A549 (cell line): ENCODE measurements around the gene ASZ1. TPM values are rescaled to one million over a fixed set of nuclear protein-coding genes. Genes with fewer than 3 reads are reported as not detected.

ENCODE experiments used
- ATAC-seq, 2 experiments: fragments of 200-7000 bp in 1 of 2; fragments of >200 bp in 1 of 2; cut with Nextera tagmentation in 1 of 2; cut with Tn5 transposase in 1 of 2; 3 replicates each; pipeline versions ENCODE4 v1.8.0 to v1.9.1; 2018 to 2020; ENCODE audit warnings: mild to moderate bottlenecking in 1 of 2, moderate library complexity in 1 of 2
- CTCF ChIA-PET: fragments of 300-600 bp; sonication (Branson Sonifier 250); formaldehyde crosslinking; extraction: SDS; loops from one replicate; lab custom pipeline; 2021; ENCODE audit warnings: antibody characterized with exemption, inconsistent platforms; lab: Yijun Ruan, JAX
- POLR2A ChIA-PET: fragments of 350-600 bp; formaldehyde crosslinking; extraction: SDS; loops from one replicate; lab custom pipeline; 2021; ENCODE audit warnings: antibody characterized with exemption, inconsistent platforms; lab: Yijun Ruan, JAX
- DNase-seq, 2 experiments: peaks; one replicate each; pipeline versions ENCODE4 v3.0.0 to v3.0.0-alpha.2; 2011 to 2016; ENCODE audit warnings: low read depth in 1 of 2, low spot score in 1 of 2
- FAIRE-seq: peaks from 2 replicates; lab custom pipeline; 2011; peaks lifted over from hg19 to GRCh38; lab: Jason Lieb, UNC
- H3K27ac ChIP-seq, 2 experiments: fragments of >200 bp; sonication (Bioruptor Twin); formaldehyde crosslinking; 3 replicates each; pipeline ENCODE4 v1.5.1; 2016 to 2017
- H3K4me1 ChIP-seq: fragments of >200 bp; sonication (Bioruptor Twin); formaldehyde crosslinking; 3 replicates; pipeline ENCODE4 v1.6.1; 2016
- H3K4me2 ChIP-seq: fragments of >200 bp; sonication (Bioruptor Twin); formaldehyde crosslinking; 3 replicates; pipeline ENCODE4 v1.6.1; 2016
- H3K4me3 ChIP-seq: fragments of >200 bp; sonication (Bioruptor Twin); formaldehyde crosslinking; 3 replicates; pipeline ENCODE4 v1.5.1; 2016
- H3K9me3 ChIP-seq: fragments of >200 bp; sonication (Bioruptor Twin); formaldehyde crosslinking; 3 replicates; pipeline ENCODE4 v1.6.1; 2016
- EHF ChIP-seq: fragments of 250-450 bp; sonication (Bioruptor Pico); IDR thresholded peaks from 2 replicates; pipeline ENCODE4 v1.5.0; 2020; ENCODE audit warnings: mild to moderate bottlenecking
- EP300 ChIP-seq, 2 experiments: fragments of >200 bp; sonication (Bioruptor Twin); formaldehyde crosslinking; IDR thresholded peaks; 2 replicates in 1 of 2; 3 replicates in 1 of 2; pipeline ENCODE4 v1.6.1; 2016 to 2017
- ESRRA ChIP-seq: fragments of 150-350 bp; IDR thresholded peaks from 2 replicates; pipeline ENCODE4 v1.6.1; 2014; ENCODE audit warnings: mild to moderate bottlenecking, low read length, borderline replicate concordance
- FOSL2 ChIP-seq, 2 experiments: fragments of 450-650 bp in 1 of 2; fragments of >200 bp in 1 of 2; sonication (Bioruptor Twin) in 1 of 2; formaldehyde crosslinking; IDR thresholded peaks; 2 replicates each; pipeline versions ENCODE4 v1.5.0 to v1.6.1; 2016 to 2020; ENCODE audit warnings: mild to moderate bottlenecking in 1 of 2, moderate library complexity in 1 of 2
- GATA3 ChIP-seq: IDR thresholded peaks from 2 replicates; pipeline ENCODE4 v1.6.1; 2012; ENCODE audit warnings: borderline replicate concordance
- HOXA7 ChIP-seq: fragments of 250-450 bp; sonication (Bioruptor Pico); IDR thresholded peaks from 2 replicates; pipeline ENCODE4 v1.5.0; 2020; ENCODE audit warnings: mild to moderate bottlenecking, moderate library complexity
- JUN ChIP-seq, 2 experiments: fragments of >200 bp; sonication (Bioruptor Twin); formaldehyde crosslinking; IDR thresholded peaks; 2 replicates in 1 of 2; 3 replicates in 1 of 2; pipeline ENCODE4 v1.6.1; 2016 to 2017
- JUNB ChIP-seq: fragments of >200 bp; sonication (Bioruptor Twin); formaldehyde crosslinking; IDR thresholded peaks from 2 replicates; pipeline ENCODE4 v1.6.1; 2016
- KDM5A ChIP-seq: fragments of 200-600 bp; sonication (generic); IDR thresholded peaks from 2 replicates; pipeline ENCODE4 v1.6.1; 2016; ENCODE audit warnings: antibody characterized with exemption, mild to moderate bottlenecking
- MAZ ChIP-seq: fragments of 150-350 bp; IDR thresholded peaks from 2 replicates; pipeline ENCODE4 v1.6.1; 2014; ENCODE audit warnings: antibody characterized with exemption, low read depth, low read length, borderline replicate concordance
- NR3C1 ChIP-seq: fragments of >200 bp; sonication (Bioruptor Twin); formaldehyde crosslinking; IDR thresholded peaks from 3 replicates; pipeline ENCODE4 v1.6.1; 2017
- PHF8 ChIP-seq: fragments of 200-600 bp; sonication (generic); IDR thresholded peaks from 2 replicates; pipeline ENCODE4 v1.6.1; 2016; ENCODE audit warnings: low read depth, mild to moderate bottlenecking, antibody characterized with exemption, moderate library complexity, borderline replicate concordance
- POLR2A ChIP-seq: IDR thresholded peaks from 2 replicates; pipeline ENCODE4 v1.6.1; 2012; ENCODE audit warnings: mild to moderate bottlenecking, low read length
- RARB ChIP-seq: fragments of 250-450 bp; sonication (Bioruptor Pico); IDR thresholded peaks from 2 replicates; pipeline ENCODE4 v1.8.0; 2021; ENCODE audit warnings: mild to moderate bottlenecking, moderate library complexity
- RCOR1 ChIP-seq: fragments of 150-350 bp; IDR thresholded peaks from 2 replicates; pipeline ENCODE4 v1.6.1; 2014; ENCODE audit warnings: antibody characterized with exemption, low read length, low read depth
- RNF2 ChIP-seq: fragments of 200-600 bp; sonication (generic); IDR thresholded peaks from 2 replicates; pipeline ENCODE4 v1.6.1; 2016; ENCODE audit warnings: low read depth, mild to moderate bottlenecking, antibody characterized with exemption, moderate library complexity, borderline replicate concordance
- ZFP36 ChIP-seq: fragments of 450-650 bp; IDR thresholded peaks from 2 replicates; pipeline ENCODE4 v1.6.1; 2014; ENCODE audit warnings: borderline replicate concordance; ENCODE audit not compliant: partially characterized antibody
- ZNF302 ChIP-seq: fragments of 250-450 bp; sonication (Bioruptor Pico); IDR thresholded peaks from 2 replicates; pipeline ENCODE4 v1.9.0; 2021; ENCODE audit warnings: inconsistent platforms, mild to moderate bottlenecking, moderate library complexity
- WGBS: methylation state at CpG from one replicate; pipeline ENCODE4 v1.1.6; 2017; ENCODE audit errors: missing lambda C conversion rate; 5-methylcytosine and 5-hydroxymethylcytosine counted together
- polyA plus RNA-seq, 4 experiments: library from polyadenylated mRNA; depleted of rRNA in 3 of 4; stranded (reverse); fragments of >200 nt; fragmentation: RNase III in 1 of 4; extraction: RNeasy Plus Mini Kit Qiagen cat#74134 plus additional on column Dnase treatment in 1 of 4; gene quantifications; 2 replicates in 3 of 4; 3 replicates in 1 of 4; pipeline ENCODE4 v1.2.3, GENCODE V29; 2011 to 2017
- TF ChIP-seq, protein P1 (sequence below): fragments of 450-650 bp; IDR thresholded peaks from 2 replicates; pipeline ENCODE4 v1.6.1; 2014; ENCODE audit warnings: antibody characterized with exemption
- TF ChIP-seq, protein P2 (sequence below): IDR thresholded peaks from 2 replicates; pipeline ENCODE4 v1.6.1; 2012
- TF ChIP-seq, protein P3 (sequence below): IDR thresholded peaks from 2 replicates; pipeline ENCODE4 v1.6.1; 2012

The ASZ1 gene
- polyA plus RNA-seq, 2 of the 4 experiments (the other 2 are of a cell fraction): not detected

DNA sequence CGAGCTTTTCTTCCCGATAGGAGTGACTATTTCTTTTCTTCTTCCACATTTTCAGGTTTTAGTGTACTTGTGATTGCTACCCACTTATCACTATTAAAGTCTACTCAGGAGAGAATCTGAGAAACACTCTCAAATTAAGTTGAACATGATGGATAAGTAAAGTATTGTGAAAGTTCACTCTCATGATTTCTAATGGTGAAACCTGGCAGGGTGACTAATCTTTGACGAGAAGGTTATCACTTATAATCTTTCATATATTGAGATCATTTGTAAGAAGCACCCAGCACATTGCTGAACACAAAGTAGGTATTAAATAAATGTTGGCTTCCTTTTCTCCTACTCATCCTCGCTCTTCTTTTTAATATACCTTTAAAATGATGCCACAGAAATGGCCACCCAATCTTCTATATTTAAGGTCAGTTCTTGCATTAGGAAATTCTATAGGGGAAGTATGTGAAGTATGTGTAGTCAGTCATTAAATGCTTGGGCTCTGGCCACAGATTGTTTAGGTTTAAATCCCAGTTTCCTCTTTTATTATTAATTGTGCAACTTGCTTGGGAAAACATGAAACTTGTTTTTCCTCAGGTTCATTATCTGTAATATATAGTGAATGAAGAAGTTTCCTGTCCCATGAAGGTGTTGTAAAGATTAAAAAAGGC, 49.4 kb upstream of the ASZ1 start:
- H3K4me1 ChIP-seq: 0 out of 3 replicates have a peak, but pooled peaks cover 7% of the 10 kb centered on the region
- TF ChIP-seq JUNB: no peak
- TF ChIP-seq EP300 (IDR thresholded peaks at IDR 0.05): no peak
- H3K27ac ChIP-seq: no peak overlapping the region
- no peak overlapping the region for H3K4me3 ChIP-seq
- no peaks in the 10 kb centered on the region for H3K9me3 ChIP-seq
- DNase-seq (no peak), FAIRE-seq (peak; percentile 23), ATAC-seq (no peak)
- 74% methylated on average over 4 of the region's 4 CpGs for WGBS
- ChIA-PET CTCF (interaction anchor here (0.5 to 3.0 kb wide), 2 partner anchors 17 to 22 kb away, joined by 3 to 10 read pairs; no protein-coding TSS in a partner anchor), POLR2A (no interaction called here)
- H3K4me2 ChIP-seq: no peak overlapping the region

DNA sequence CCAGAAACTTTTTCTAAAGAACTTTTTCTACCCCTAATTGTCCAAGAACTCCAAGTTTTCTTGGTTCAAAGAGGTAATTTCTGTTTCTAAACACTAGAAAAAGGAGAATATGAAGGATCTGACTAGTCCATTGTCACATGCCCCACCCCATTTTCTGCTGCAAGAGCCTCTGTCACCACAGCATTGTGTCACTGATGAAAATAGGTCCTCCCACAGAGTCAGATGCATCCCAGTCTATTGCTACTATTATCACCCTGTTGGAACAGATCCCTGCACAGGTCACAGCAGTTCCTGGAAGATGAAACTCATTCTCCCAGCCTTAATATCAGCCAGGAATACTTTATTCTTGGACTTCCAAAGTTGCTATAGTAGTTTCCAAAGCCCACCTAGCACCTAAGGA, 45.0 kb upstream of the ASZ1 start:
- CTCF ChIA-PET: interaction anchor here (0.7 kb wide), 1 partner anchor 243 kb away, joined by 3 read pairs; no protein-coding TSS in a partner anchor
- no peak for ATAC-seq
- Histone ChIP-seq H3K27ac (no peak overlapping the region), H3K4me1 (no peaks in the 10 kb centered on the region), H3K9me3 (no peaks in the 10 kb centered on the region), H3K4me2 (no peak overlapping the region), H3K4me3 (no peak overlapping the region)
- POLR2A ChIA-PET: no interaction called here
- TF ChIP-seq JUN (IDR thresholded peaks at IDR 0.05): no peak
- no peak for TF ChIP-seq KDM5A
- TF ChIP-seq RNF2: no peak
- no peak for TF ChIP-seq NR3C1
- DNase-seq: no peak
- FAIRE-seq: no peak

DNA sequence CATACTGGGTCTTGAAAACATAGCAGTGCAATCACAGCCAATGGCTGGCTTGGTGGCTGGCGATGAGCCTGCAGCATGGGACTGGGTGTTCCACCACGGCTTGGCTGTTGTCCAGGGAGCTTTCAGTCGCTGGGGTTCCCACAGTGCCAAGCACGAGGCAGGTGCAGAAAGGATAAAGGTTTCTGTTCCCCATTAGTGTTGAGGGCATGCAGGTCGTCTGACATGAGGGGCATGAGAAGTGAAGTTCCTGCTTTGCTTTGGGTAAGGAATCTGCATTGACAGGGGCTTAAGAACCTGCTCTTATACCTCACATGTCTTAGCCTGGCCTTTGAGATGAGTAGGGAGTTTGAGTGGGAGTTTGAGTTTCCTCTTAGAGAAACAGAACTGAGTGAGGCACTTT, 43.5 kb upstream of the ASZ1 start:
- Histone ChIP-seq H3K9me3 (no peaks in the 10 kb centered on the region), H3K27ac (no peak overlapping the region), H3K4me3 (no peak overlapping the region), H3K4me2 (no peak overlapping the region), H3K4me1 (no peaks in the 10 kb centered on the region)
- ATAC-seq: no peak
- TF ChIP-seq ZNF302 (CRISPR knock-in tag) (no peak), RARB (CRISPR knock-in tag) (no peak), GATA3 (no peak), RCOR1 (no peak), ZFP36 (no peak), POLR2A (no peak), MAZ (no peak), FOSL2 (IDR thresholded peaks at IDR 0.05) (no peak), FOSL2 (CRISPR knock-in tag; IDR thresholded peaks at IDR 0.05) (no peak), PHF8 (no peak), EHF (CRISPR knock-in tag) (no peak), HOXA7 (CRISPR knock-in tag) (no peak), EP300 (IDR thresholded peaks at IDR 0.05) (no peak), ESRRA (no peak)
- TF ChIP-seq, protein P1, sequence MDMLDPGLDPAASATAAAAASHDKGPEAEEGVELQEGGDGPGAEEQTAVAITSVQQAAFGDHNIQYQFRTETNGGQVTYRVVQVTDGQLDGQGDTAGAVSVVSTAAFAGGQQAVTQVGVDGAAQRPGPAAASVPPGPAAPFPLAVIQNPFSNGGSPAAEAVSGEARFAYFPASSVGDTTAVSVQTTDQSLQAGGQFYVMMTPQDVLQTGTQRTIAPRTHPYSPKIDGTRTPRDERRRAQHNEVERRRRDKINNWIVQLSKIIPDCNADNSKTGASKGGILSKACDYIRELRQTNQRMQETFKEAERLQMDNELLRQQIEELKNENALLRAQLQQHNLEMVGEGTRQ: no peak
- TF ChIP-seq, protein P2, sequence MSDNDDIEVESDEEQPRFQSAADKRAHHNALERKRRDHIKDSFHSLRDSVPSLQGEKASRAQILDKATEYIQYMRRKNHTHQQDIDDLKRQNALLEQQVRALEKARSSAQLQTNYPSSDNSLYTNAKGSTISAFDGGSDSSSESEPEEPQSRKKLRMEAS: no peak
- TF ChIP-seq, protein P3, sequence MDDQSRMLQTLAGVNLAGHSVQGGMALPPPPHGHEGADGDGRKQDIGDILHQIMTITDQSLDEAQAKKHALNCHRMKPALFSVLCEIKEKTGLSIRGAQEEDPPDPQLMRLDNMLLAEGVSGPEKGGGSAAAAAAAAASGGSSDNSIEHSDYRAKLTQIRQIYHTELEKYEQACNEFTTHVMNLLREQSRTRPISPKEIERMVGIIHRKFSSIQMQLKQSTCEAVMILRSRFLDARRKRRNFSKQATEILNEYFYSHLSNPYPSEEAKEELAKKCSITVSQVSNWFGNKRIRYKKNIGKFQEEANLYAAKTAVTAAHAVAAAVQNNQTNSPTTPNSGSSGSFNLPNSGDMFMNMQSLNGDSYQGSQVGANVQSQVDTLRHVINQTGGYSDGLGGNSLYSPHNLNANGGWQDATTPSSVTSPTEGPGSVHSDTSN: no peak
- CTCF ChIA-PET: no interaction called here
- 25% methylated on average over 5 of the region's 5 CpGs for WGBS
- POLR2A ChIA-PET: no interaction called here
- no peak for FAIRE-seq
- no peak for DNase-seq
